Breast epithelium (tissue), 3 donors: Measurements from ENCODE around the gene SORBS1.

ENCODE experiments used
- CTCF ChIP-seq, 3 donors: fragments of 450-650 bp; IDR thresholded peaks; one replicate each; pipeline ENCODE4 v1.5.1; 2016 to 2017; ENCODE audit warnings: antibody characterized with exemption in 3 of 3, mild to moderate bottlenecking in 3 of 3, moderate library complexity in 3 of 3
- POLR2A ChIP-seq: fragments of 450-650 bp; IDR thresholded peaks from one replicate; pipeline ENCODE4 v1.6.1; 2016; ENCODE audit warnings: antibody characterized with exemption, mild to moderate bottlenecking, moderate library complexity
- POLR2AphosphoS5 ChIP-seq, 3 donors: sonication (generic); formaldehyde crosslinking; IDR thresholded peaks; one replicate each; pipeline ENCODE4 v1.6.1; 2017; ENCODE audit warnings: antibody characterized with exemption in 3 of 3

GRCh38 chr10:95442341-95442740 is 118.8 kb downstream of the SORBS1 start:
- TF ChIP-seq POLR2A: no peak
- no peak for TF ChIP-seq CTCF (IDR thresholded peaks at IDR 0.05)
- no peak for TF ChIP-seq POLR2AphosphoS5 (IDR thresholded peaks at IDR 0.05)
